NCI-H2029 treated with DMSO at 0.1 percent for 48 hours (cell line): ENCODE data around the gene ARRB1.
"Not testable (repeated sequence)": the region's sequence is repeated elsewhere in the genome, so short reads cannot be mapped to it uniquely, and the experiment has no call there.

Experiments
- DNase-seq: peaks from one replicate; lab custom pipeline; 2025; lab: John Stamatoyannopoulos, UW

The ARRB1 gene

GRCh38 chr11:75342966-75343870 is 8.2 kb downstream of the ARRB1 start:
- DNase-seq: peak; percentile 97

- no peak for DNase-seq
Observed at GRCh38 chr11:75342231-75342918, 9.1 kb downstream of the ARRB1 start.

GRCh38 chr11:75341612-75342011 is 9.8 kb downstream of the ARRB1 start:
- DNase-seq: no peak

GRCh38 chr11:75339685-75340409 is 11.6 kb downstream of the ARRB1 start:
- DNase-seq: no peak

GRCh38 chr11:75338516-75339208 is 12.8 kb downstream of the ARRB1 start:
- no peak for DNase-seq

GRCh38 chr11:75337195-75337654 is 14.2 kb downstream of the ARRB1 start:
- DNase-seq: no peak

- no peak for DNase-seq
Observed at GRCh38 chr11:75334976-75335375, 16.5 kb downstream of the ARRB1 start.

GRCh38 chr11:75334402-75334891 is 17.0 kb downstream of the ARRB1 start:
- no peak for DNase-seq

GRCh38 chr11:75333807-75334140 is 17.7 kb downstream of the ARRB1 start:
- DNase-seq: no peak

GRCh38 chr11:75333022-75333806 is 18.2 kb downstream of the ARRB1 start:
- no peak for DNase-seq

GRCh38 chr11:75331761-75332160 is 19.7 kb downstream of the ARRB1 start:
- not testable (repeated sequence) for DNase-seq

GRCh38 chr11:75331304-75331703 is 20.2 kb downstream of the ARRB1 start:
- DNase-seq: not testable (repeated sequence)

- DNase-seq: not testable (repeated sequence)
Observed at GRCh38 chr11:75330886-75331285, 20.6 kb downstream of the ARRB1 start.

- no peak for DNase-seq
Observed at GRCh38 chr11:75330291-75330690, 21.2 kb downstream of the ARRB1 start.

GRCh38 chr11:75328426-75329277 is 22.8 kb downstream of the ARRB1 start:
- DNase-seq: peak; percentile 71

- DNase-seq: no peak
Observed at GRCh38 chr11:75326439-75326810, 25.0 kb downstream of the ARRB1 start.

GRCh38 chr11:75325713-75326438 is 25.6 kb downstream of the ARRB1 start:
- DNase-seq: no peak

GRCh38 chr11:75324740-75325139 is 26.7 kb downstream of the ARRB1 start:
- no peak for DNase-seq

GRCh38 chr11:75324189-75324588 is 27.3 kb downstream of the ARRB1 start:
- no peak for DNase-seq
